H1 (cell line): ENCODE measurements around the gene SEC24B.

Source experiments
- CBX8 ChIP-seq: fragments of 300-800, 300-1000 bp; sonication (generic); IDR thresholded peaks from 2 replicates; pipeline ENCODE4 v1.7.1; 2016; ENCODE audit warnings: low read depth, low read length, borderline replicate concordance
- CHD1 ChIP-seq: IDR thresholded peaks from 2 replicates; pipeline ENCODE4 v1.6.1; 2012; ENCODE audit warnings: low read depth, low read length, improper control_type of control experiment
- CTCF ChIP-seq, 3 experiments: IDR thresholded peaks; 1 replicate in 2 of 3; 2 replicates in 1 of 3; pipeline versions ENCODE4 v1.5.1 to v1.6.1; 2011; ENCODE audit warnings: low read length in 3 of 3, mild to moderate bottlenecking in 3 of 3, inconsistent platforms in 2 of 3, low read depth in 1 of 3, moderate library complexity in 1 of 3; ENCODE audit not compliant: insufficient read depth in 1 of 3; ENCODE audit errors: control extremely low read depth in 1 of 3
- EZH2 ChIP-seq: fragments of 200-600 bp; sonication (generic); IDR thresholded peaks from 2 replicates; pipeline ENCODE4 v1.7.1; 2012; ENCODE audit warnings: low read depth, mild to moderate bottlenecking, moderate library complexity, low read length, inconsistent platforms; ENCODE audit not compliant: severe bottlenecking
- JUN ChIP-seq: IDR thresholded peaks from 2 replicates; pipeline ENCODE4 v1.6.1; 2011; ENCODE audit warnings: low read depth, mild to moderate bottlenecking, improper control_type of control experiment, low read length
- JUND ChIP-seq: IDR thresholded peaks from 2 replicates; pipeline ENCODE4 v1.6.1; 2011; ENCODE audit warnings: mild to moderate bottlenecking, improper control_type of control experiment, low read length
- KDM1A ChIP-seq: fragments of 200-600, 300-600 bp; sonication (generic); IDR thresholded peaks from 2 replicates; pipeline ENCODE4 v1.7.1; 2016; ENCODE audit warnings: mild to moderate bottlenecking, low read length, borderline replicate concordance
- POLR2A ChIP-seq, 2 experiments: IDR thresholded peaks; 1 replicate in 1 of 2; 2 replicates in 1 of 2; pipeline ENCODE4 v1.6.1; 2011; ENCODE audit warnings: low read depth in 2 of 2, low read length in 2 of 2, mild to moderate bottlenecking in 2 of 2; ENCODE audit errors: control extremely low read depth in 1 of 2
- POLR2AphosphoS5 ChIP-seq: IDR thresholded peaks from 2 replicates; pipeline ENCODE4 v1.6.1; 2011; ENCODE audit warnings: low read depth, low read length
- TEAD4 ChIP-seq: IDR thresholded peaks from 2 replicates; pipeline ENCODE4 v1.6.1; 2012; ENCODE audit warnings: low read depth, low read length, inconsistent platforms, mixed read lengths
- ZNF274 ChIP-seq: IDR thresholded peaks from 2 replicates; pipeline ENCODE4 v1.7.0; 2012; ENCODE audit warnings: low read length, borderline replicate concordance; ENCODE audit errors: extremely low read depth

- TF ChIP-seq CTCF (IDR thresholded peaks at IDR 0.05; ENCODE audit: control extremely low read depth in 1 of 3, insufficient read depth in 1 of 3, low read depth in 1 of 3, low read length in 3 of 3) (no peak), POLR2AphosphoS5 (no peak), POLR2A (IDR thresholded peaks at IDR 0.05; ENCODE audit: control extremely low read depth in 1 of 2, low read depth in 2 of 2, low read length in 2 of 2) (no peak), ZNF274 (no peak), KDM1A (no peak), JUND (no peak), CBX8 (no peak), EZH2 (no peak), JUN (no peak), TEAD4 (no peak), CHD1 (no peak)
Measured at GRCh38 chr4:109447278-109447677, 13.7 kb downstream of the SEC24B start.
